ENCODE measurements around the gene WIPF3.

Gene WIPF3, protein sequence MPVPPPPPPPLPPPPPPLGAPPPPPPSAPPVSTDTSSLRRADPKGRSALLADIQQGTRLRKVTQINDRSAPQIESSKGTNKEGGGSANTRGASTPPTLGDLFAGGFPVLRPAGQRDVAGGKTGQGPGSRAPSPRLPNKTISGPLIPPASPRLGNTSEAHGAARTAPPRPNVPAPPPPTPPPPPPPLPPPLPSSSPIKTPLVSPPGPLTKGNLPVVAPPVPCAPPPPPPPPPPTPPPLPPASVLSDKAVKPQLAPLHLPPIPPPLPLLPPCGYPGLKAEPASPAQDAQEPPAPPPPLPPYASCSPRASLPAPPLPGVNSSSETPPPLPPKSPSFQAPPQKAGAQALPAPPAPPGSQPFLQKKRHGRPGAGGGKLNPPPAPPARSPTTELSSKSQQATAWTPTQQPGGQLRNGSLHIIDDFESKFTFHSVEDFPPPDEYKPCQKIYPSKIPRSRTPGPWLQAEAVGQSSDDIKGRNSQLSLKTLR

DNA sequence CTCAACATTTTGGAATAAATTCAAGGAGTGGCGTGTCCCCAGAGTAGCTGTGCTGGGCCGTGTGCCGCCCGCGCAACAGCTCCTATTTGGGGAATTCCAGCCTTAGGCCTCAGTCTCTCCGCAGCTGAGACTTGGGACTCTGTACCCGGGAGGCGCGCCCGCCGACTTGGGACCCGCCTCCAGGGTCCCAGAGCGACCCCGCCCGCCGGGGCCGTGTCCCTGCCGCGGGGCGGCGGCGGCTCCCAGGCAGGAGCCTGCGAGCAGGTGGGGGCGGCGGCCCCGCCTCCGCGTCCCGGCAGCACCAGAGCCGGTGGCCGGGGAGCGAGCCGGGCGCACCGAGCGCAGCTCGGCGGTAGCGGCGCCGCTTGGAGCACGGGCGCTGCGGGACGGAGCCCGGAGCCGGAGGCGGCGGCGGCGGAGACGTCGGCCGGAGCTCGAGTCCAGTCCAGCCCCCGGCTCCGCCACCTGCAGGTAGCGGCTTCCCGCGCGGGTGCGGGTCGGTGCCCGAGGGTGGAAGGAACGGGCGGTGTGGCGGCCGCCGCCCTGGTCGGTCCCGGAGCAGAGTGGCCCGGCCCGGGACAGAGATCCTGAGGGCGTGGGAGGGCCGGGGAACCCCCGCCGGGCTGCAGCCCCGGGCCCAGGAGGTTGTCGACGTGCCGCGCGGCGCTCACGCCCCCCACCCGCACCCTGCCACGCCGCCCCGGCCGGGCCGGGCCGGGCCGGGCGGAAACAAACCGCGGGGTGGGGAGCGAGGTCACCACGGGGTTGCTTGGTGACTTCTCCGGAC is at the start of gene WIPF3:
TSS of gene WIPF3 (plus strand) at position 301 of the 787 bp plus-strand sequence. CDS start 28,217 bp downstream, outside the sequence.
- DNase-seq, result no peak

DNA sequence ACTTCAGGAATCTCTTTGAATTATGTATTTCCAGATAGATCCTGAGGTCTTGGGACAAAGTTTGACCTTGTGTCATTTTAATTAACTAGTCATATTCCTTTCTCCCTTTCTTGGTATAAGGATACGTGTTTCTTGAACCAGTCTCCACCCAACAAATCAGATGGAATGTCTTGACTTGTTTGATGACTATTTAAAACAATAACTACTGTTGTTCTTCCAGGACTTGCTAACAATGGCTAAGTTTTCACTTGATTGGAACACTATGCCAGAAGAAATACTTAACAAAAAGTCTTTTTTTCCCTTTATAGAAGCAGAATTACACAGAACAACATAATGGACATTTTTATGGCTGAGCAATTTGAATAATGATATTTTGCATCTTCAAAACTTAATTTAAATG is 43.0 kb upstream of the WIPF3 start:
- DNase-seq, result no peak

DNA sequence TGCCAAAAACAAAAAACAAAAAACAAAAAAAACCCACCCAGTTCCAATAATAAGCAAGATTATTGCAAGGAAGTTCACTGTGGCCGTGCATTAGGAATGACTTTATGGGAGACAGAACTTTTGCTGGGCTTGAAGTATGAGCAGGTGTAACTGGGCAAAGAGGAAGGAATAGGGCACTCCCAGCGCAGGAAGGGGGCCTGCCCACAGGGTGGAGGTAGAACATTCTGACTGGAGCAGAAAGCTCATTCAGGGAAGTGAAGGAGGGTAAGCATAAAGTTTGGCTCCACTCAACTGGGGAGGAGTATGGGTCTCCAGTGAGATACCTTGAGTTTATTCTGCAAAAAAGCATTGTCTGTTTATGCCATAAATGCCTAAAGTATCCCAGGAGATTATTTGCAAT is 42.1 kb upstream of the WIPF3 start:
- DNase-seq, result no peak

DNA sequence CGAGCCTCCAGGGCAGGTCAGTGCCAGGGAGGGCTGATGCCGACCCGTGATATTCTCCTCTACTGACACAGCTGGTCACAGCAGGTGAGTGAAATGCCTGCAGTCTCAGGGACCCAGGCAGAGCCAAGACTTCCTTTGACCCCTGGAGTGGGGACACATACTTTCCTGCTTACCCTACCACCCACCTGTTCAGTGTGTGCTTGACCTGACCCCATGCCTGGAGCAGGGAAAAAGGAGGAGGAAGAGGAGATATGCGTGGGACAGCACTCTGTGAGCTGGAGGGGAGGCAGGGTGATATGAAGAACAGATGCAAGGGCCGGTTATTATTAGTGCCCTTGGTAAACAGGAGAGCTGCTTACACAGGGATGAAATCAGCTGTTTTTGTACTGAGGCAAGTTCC is 40.8 kb upstream of the WIPF3 start:
- no peak for DNase-seq

DNA sequence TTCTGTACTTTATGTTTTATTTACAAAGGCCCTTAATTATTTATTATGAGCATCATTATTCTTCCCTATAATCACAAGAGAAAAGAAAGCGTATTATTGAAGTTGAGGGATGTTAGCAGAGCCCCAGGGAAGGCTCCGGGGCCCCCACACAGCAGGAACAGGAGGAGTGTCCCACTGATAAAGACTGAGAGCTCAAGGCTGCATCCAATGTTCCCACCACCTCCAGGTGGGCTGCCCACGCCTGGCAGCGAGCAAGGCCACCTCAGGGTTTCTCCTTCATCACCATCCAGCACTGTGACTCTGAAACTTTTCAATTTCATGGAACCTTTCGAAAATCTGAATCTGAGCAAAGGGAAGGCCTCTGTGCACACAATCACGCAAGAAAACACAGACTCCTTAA is 35.9 kb upstream of the WIPF3 start:
- no peak for DNase-seq

DNA sequence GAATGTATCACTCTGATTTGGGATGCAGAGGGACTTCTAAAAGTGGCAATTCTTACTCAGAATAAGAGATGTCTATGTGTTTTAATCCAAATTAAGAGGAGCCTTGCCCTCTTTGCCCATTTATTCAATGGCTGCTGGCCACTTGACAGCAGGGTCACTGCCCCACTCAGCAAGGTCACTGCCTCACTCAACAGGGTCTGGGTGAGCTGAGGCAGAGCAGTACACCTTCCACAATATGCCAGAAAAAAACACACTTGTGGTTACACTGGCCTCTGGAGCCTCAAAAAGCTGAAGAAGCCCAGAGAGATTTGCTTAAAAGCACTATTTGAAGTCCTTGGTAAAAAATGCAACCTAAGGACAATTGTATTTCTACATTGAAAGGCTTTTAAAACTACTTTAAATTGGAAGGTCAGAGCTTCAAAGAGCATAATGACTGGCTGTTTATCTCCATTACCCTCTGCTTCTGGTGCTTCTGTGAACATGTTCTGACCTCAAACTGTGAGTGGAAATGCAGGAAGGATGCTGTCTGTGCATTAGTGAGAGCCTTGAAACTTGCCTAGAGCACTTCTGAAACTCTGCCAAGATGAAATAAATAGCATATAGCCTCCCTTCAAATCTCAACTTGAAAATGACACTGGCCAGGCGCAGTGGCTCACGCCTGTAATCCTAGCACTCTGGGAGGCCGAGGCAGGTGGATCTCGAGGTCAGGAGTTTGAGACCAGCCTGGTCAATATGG is 35.1 kb upstream of the WIPF3 start:
- DNase-seq, result no peak

DNA sequence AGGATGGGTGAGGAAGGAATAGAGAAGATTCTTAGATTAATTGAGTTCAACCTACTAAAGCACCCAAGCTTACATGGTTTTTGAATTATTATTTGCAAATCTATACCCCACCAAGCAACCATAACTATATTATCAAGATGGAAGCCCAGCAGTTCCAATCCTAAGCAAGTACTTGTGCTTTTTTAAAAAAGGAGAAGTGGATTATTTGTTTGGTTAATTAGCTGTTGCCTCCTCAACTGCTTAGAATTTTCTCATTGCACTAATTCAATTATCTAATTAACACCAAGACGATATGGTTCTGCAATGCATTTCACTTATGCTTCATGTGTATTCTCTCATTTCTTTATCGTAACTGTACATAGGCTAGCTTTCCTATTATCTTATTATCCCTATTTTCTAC is 27.3 kb upstream of the WIPF3 start:
- no peak for DNase-seq

DNA sequence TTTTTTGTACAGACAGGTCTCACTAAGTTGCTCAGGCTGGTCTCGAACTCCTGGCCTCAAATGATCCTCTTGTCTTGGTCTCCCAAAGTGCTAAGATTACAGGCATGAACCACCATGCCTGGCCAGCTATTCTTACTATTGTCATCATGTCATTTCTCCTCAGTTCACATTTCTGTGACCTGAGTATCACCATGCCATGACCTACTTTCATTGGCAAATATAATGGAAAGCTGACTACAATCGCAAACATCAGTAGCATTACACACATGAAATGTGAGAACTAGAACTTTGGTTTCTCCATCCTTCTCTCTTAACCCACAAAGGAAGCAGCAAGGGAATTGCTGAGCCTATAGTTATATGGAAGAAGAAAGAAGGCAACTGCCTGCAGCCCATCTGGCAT is 26.0 kb upstream of the WIPF3 start:
- no peak for DNase-seq

DNA sequence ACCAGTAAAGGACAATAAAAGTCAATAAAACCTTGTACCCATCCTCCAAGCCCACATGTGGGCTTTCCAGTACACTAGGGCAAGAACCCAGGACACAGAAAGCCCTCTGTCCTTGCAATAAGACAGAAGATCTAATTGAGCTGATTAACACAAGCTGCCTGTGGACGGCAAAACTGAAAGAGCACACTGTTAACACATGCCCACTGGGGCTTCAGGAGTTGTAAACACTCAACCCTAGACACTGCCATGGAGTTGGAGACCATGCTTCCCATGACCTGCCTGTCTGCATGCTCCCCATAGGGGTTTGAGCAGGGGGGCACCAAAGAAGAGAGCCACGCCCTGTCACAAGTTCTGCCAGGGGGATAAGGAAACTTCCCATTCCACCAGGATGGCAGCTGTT is 22.6 kb upstream of the WIPF3 start:
- no peak for DNase-seq

DNA sequence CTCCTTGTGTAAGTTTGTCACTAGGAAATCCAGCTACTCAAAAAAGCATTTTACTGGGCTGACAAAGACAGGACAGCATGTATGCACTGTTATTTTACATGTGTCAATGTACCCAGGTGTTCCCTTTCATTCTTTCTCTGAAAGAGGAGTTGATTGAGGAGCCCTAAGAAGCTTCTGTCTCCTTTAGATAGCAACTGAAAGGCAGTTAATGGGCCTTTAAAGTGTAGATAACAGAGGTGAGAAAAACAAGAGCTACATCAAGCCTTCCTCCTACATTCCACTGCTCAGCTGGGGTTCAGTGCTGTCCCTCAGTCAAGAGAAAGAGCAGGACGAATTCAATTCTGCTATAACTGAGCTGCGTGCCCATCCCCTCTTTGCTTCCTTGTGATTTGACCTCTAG is 12.8 kb upstream of the WIPF3 start:
- no peak for DNase-seq

DNA sequence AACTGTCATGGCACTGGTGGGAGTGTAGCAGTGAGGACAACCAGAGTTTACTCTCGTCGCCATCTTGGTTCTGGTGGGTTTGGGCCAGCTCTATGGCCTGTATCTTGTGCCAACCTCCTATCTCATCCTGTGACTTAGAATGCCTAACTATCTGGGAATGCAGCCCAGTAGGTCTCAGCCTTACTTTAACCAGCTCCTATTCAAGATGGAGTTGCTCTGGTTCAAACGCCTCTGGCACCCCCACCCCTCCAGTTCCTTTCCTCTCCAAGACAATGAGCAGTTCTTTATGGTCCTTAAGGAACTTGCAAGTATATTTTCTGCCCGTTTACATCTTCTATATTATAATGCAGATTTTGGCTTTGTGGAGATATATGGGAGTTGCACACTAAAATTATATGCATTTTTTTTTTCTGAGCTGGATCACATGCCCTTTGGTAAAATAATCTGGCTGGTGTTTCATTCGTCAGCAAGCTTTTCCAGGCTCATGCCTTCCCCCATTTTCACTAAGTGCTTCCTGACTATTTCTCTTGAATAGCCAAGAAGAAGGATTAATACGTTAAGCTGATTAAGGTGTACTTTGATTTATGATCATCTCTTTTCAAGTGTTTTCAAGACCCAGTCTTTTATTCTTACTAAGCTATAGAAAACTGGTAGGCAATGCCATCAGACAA is 11.2 kb upstream of the WIPF3 start:
- no peak for DNase-seq

DNA sequence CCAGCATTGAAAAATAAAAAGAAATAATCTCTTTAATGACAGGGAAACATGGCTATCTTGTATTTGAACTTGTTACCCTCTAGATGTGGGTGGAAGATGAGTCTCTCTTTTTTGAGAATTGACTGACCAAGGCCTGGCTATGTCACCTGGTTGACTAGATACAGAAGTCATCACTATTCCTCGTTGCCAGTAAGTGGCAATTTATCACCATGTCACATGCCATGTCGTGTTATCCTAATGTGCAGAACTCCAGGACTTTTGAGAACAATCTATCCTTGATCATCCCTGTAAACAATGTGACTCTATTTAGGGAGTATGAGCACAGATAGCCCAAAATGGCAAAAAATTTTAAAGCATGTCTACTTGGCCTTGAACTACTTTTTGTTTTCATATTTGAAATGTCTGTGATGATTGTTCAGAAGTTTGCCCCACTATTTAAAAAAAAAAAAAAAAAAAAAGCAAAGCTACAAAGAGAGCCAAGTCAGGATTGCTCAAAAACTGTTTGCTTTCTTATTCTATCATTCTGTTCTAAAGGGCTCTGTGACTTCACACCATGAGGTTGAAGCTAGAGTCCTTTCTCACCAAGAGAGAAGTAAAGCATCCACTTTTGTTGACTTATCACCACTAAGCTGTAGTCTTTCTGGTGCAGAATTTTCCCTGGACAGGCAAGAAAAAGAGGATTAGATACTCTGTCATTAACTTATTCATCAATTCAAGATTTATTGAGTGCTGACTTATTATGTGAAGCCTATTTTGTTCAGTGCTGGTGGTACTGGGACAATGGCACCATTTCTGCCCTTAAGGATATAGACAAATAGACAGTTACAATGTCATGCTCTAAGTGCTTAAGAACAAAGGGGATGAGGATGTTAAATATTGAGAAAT is 10.4 kb upstream of the WIPF3 start:
- DNase-seq, result no peak

DNA sequence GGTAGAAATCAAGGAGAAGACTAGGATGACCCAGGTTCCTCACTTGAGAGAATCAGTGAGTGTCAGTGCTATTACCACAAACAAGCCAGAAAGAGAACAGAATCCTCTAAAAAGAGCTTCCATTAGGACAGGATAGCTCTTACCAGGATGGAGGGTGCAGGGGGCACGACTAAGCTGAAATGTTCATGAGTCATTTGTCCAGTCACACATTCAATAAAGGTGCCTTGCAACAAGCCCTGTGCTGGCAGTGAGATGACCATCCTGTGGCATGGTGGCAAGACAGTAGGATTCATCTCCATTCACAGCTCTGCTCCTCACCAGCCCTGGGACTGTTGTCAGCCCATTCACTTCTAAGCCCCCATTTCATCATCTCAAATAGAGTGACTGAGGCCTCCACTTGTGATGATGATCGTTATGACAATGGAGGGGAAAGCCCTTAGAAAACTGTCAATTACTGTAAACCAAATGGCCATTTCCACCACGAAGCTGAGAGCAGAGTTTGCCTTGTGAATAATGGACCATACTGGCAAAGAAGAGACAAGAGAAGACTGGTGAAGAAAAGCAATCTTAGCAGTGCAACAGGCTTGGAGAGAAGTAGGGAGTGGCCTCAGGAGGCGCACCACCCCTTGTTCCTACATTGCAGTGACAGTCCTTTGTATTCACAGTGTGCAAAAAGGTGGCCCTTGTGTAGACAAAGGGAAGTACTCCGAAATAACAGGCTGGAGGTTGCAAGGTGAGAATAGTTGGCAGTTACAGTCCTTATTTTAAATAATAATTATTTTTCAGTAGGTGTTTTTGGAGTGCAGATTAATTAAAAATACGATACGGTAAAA is 9.0 kb upstream of the WIPF3 start:
- no peak for DNase-seq

DNA sequence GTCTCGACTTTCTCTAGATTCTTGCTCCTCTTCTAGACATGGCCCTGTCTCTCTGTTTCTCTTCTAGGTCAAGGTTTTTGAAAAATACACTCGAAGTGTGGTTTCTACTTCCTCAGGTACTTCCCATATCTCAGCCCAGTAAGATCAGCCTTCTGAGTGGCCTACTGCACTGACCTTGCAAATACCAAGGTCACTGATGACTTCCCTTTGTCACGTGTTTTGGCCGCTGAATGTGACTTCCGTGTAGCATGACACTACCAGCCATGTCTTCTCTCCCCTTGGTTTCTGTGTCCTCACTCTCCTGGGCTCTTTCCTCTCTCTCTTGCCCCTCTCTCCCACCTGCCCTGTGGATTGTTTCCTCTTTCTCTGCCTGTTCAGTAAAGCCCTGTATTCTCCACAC is 7.9 kb upstream of the WIPF3 start:
- no peak for DNase-seq

DNA sequence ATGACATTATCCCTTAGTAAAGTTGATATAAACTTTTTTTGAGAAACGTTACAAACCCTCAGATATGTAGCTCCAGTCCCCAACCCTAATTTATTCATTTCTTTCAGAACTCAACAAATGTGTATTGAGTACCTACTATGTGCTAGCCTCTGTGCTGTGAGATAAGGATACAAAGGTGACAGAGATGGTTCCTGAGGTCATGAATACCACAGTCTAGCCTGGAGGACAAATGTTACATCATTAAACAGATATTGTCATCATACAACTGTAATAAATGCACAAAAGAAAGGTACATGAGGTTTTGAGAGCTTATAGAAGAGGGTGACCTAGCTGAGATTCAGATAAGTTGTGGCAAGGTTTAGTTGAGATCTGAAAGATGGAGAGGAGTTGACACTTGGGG is 4.4 kb upstream of the WIPF3 start:
- no peak for DNase-seq

DNA sequence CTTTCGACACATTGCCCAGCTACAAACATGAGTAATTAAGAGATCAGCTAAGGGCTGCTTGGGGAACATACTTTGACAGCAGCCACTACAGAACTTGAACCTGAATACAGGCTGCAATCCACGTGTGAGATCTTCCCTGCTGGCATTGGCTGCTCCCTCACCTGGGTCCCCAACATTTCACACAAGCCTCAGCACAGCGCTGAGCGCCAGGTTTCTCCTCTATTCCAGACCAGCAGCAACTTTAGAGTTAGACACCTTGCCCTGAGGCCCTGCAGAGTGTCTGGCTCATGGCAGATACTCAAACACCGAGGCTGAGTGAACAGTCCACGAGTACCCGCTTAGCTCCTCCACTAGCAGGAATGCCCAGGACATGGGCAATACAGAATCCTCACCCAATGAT is 1.3 kb upstream of the WIPF3 start:
- no peak for DNase-seq

DNA sequence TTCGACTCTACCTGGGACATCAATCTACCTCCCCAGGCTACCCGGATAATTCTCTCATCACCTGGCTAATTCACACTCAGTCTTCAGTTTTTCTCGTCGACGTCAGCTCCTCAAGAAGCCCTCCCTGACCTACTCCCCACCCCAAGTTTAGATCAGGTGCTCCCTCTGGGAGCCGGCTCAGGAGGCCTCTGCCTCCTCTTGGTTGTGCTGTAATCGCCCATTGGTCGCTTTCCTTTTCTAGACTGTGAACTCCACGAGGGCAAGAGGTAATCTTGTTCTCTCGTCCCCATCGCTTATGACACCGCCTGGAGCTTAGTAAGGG is 461 bp upstream of the WIPF3 start:
- DNase-seq, result no peak

DNA sequence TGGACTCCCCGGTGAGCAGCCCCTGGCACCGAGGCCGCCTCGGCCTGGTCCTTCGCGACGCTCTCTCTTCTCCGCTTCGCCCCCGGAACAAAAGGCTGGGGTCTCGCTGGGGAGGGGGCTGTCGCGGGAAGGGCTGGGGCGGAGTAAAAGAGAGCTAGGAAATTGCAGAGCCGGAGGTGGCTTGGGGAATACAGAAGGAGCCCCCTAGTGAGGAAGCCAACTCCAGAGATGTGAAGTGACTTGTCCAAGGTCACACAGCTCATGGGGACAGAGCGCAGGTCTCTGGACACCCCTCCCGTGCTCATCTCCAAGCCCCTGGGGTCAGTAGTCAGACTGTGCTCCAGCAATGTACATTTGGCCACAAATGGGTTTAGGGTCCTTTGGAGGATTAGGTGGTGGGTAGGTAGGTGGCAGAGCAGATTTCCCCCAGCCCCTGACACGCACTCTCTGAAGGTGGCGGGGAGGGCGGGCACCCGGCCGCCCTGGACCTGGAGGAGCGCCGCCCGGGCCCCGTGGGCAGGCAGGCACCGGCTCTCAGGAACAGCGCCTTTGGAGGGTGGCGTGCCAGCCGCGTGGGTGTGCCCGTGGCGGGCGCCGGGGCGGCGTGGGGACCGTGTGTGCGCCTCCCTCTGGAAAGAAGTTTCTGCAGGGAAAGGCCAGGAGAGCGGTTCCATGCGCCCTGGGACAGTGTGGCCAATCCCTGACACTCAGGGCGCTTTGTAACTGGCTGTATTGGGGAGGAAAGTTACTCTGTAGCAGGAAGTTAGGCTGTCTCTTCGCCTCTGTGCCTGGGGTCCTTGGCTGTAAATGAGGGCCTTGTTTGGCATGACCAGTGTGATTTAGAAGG is 910 bp downstream of the WIPF3 start:
- DNase-seq, result no peak

DNA sequence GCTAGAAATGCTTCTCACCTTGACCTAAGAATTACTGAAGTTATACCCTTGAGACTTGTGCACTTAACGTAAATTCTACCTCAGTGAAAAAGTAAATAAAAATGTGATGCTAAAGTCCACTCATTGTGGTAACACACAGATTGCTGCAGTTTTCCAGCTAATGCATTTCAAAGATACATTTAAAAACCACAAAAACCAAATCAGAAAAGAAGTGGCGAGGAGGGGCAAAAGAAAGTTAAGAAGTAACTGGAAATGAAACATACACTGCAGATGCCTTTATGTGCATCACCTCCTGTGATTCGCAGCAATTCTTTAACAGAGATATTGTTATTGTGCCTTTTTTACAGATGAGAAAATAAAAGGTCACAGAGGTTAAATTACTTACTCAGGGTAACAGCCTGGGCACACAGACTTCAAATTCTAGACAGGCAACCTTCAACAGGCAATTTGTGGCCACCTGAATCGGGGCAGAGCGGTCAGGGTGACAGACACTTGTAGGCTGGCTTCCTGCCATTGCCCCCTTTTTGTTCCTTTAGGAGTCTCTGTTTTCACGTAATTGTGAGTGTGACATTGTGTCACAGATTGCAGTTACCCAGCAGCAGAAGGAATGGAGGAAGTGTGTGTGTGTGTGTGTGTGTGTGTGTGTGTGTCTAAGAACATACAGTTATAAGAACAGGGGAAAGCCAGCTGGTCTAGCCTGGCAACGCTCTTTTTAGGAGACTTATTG is 1.9 kb downstream of the WIPF3 start:
- DNase-seq, result peak; percentile 21
